Measurements from ENCODE around the gene NUDC. TPM values are rescaled to one million over a fixed set of nuclear protein-coding genes. Genes with fewer than 3 reads are reported as not detected.

Gene NUDC
- total and polyA plus RNA-seq, 2 of the 13 experiments (the other 11 are each of a cell fraction or from before 2014, with no cell fraction given), result 34.7 to 104 TPM

DNA sequence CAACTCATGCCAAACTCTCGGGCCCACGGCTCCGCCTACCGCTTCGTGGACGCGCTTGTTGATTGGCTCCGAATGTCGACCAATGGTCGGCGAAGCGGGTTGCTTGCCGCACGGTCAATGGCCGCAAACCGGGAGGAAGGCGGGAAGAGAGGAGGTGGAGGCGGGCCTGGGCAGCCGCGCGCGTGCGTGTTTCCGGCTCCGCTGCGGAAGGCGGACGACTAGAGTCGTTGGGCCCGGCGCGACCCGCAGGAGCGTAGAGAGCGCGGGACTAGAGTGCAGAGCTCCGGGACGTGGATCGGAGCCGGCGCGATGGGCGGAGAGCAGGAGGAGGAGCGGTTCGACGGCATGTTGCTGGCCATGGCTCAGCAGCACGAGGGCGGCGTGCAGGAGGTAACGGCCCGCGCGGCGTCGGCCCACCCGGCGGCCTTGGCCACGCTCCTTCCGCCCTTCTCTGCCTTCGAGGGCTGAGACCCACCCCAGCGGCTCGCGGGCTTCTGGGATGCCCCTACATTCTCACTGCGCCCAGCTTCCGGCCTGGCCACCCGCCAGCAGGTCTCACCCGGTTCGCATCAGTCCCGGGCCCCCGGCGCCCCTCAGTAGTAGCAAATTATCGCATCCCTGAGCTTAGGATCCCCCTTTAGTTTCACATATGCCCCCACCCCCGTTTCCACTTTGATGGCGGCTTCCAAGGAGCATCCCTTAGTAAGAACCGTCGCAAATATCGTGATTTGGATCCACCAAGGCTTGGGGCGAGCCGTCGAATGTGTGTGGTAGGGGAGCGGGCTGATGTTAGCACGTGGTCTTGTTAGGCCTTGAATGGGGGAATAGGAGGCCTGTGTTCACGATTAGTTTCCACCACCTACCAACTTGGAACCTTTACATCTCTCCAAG is at the start of gene NUDC (continued):
- peak; percentile 10; the same call in 1 of the 2 replicates for TF ChIP-seq ZNF205 (CRISPR knock-in tag; IDR thresholded peaks at IDR 0.05)
- no peak for TF ChIP-seq ZEB1 (IDR thresholded peaks at IDR 0.05; ENCODE audit: insufficient replicate concordance, low read depth)
- peak; percentile 63; the same call in 1 of the 2 replicates for TF ChIP-seq ZNF224 (CRISPR knock-in tag; IDR thresholded peaks at IDR 0.05)
- TF ChIP-seq, protein P1, sequence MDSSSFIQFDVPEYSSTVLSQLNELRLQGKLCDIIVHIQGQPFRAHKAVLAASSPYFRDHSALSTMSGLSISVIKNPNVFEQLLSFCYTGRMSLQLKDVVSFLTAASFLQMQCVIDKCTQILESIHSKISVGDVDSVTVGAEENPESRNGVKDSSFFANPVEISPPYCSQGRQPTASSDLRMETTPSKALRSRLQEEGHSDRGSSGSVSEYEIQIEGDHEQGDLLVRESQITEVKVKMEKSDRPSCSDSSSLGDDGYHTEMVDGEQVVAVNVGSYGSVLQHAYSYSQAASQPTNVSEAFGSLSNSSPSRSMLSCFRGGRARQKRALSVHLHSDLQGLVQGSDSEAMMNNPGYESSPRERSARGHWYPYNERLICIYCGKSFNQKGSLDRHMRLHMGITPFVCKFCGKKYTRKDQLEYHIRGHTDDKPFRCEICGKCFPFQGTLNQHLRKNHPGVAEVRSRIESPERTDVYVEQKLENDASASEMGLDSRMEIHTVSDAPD (CRISPR knock-in tag; IDR thresholded peaks at IDR 0.05), result no peak
- no peak for TF ChIP-seq ZNF292 (CRISPR knock-in tag; IDR thresholded peaks at IDR 0.05; ENCODE audit: borderline replicate concordance, low read depth)
- peak; percentile 83 for TF ChIP-seq TMF1 (CRISPR knock-in tag; IDR thresholded peaks at IDR 0.05; ENCODE audit: low read depth)
- peak; percentile 85; the same call in 1 of the 2 replicates for TF ChIP-seq ZNF274 (CRISPR knock-in tag; IDR thresholded peaks at IDR 0.05)
- TF ChIP-seq CTCF (CRISPR knock-in tag; IDR thresholded peaks at IDR 0.05), result no peak
- no peak for TF ChIP-seq ZNF660 (CRISPR knock-in tag; IDR thresholded peaks at IDR 0.05; ENCODE audit: borderline replicate concordance, low read depth)
- no peak; the same call in 1 of the 2 replicates for TF ChIP-seq CCDC6 (CRISPR knock-in tag; IDR thresholded peaks at IDR 0.05)
- no peak for TF ChIP-seq ONECUT2 (CRISPR knock-in tag; IDR thresholded peaks at IDR 0.05)
- TF ChIP-seq GATAD1 (CRISPR knock-in tag; IDR thresholded peaks at IDR 0.05), result peak; percentile 93
- no peak for TF ChIP-seq HNRNPUL1 (IDR thresholded peaks at IDR 0.05; ENCODE audit: low read depth, low read length)
- 0 out of 2 replicates have a peak, but pooled peaks have one; percentile 56 for TF ChIP-seq MEF2D (CRISPR knock-in tag; IDR thresholded peaks at IDR 0.05)
- peak; percentile 43; the same call in 1 of the 2 replicates for TF ChIP-seq ZBTB7B (CRISPR knock-in tag; IDR thresholded peaks at IDR 0.05)
- TF ChIP-seq ZSCAN30 (CRISPR knock-in tag; IDR thresholded peaks at IDR 0.05), result 0 out of 2 replicates have a peak, but pooled peaks have one; percentile 23
- peak; percentile 93 for TF ChIP-seq KMT2A (CRISPR knock-in tag; IDR thresholded peaks at IDR 0.05)
- TF ChIP-seq ATRX (CRISPR knock-in tag; IDR thresholded peaks at IDR 0.05; ENCODE audit: borderline replicate concordance), result no peak
- TF ChIP-seq ZBTB26 (CRISPR knock-in tag; IDR thresholded peaks at IDR 0.05; ENCODE audit: borderline replicate concordance), result no peak; the same call in 1 of the 2 replicates
- TF ChIP-seq SETDB1 (CRISPR knock-in tag; IDR thresholded peaks at IDR 0.05; ENCODE audit: borderline replicate concordance), result no peak
- no peak for TF ChIP-seq NFRKB (IDR thresholded peaks at IDR 0.05)
- TF ChIP-seq ASH2L (IDR thresholded peaks at IDR 0.05; ENCODE audit: insufficient read length, low read depth, low read length), result no peak
- TF ChIP-seq ZNF460 (CRISPR knock-in tag; IDR thresholded peaks at IDR 0.05; ENCODE audit: borderline replicate concordance), result no peak
- TF ChIP-seq ZNF558 (CRISPR knock-in tag; IDR thresholded peaks at IDR 0.05; ENCODE audit: borderline replicate concordance), result peak; percentile 93; the same call in 1 of the 2 replicates
- TF ChIP-seq ZSCAN22 (CRISPR knock-in tag; IDR thresholded peaks at IDR 0.05), result no peak

Measured in HepG2 (cell line).